OCI-LY1 (cell line): ENCODE data around the gene C4orf46.

Source experiments
- H2AFZ ChIP-seq: fragments of 200-600 bp; sonication (generic), shearing (Covaris generic); 2 replicates; pipeline ENCODE4 v1.6.0; 2014; ENCODE audit warnings: antibody characterized with exemption, mild to moderate bottlenecking, low read length
- H3F3A ChIP-seq: fragments of 200-600 bp; sonication (generic), shearing (Covaris generic); 2 replicates; pipeline ENCODE4 v1.6.0; 2014; ENCODE audit warnings: mild to moderate bottlenecking, antibody characterized with exemption, low read length, moderate library complexity; ENCODE audit not compliant: insufficient read depth
- H3K27ac ChIP-seq: fragments of 200-600 bp; sonication (generic); 2 replicates; pipeline ENCODE4 v1.5.1; 2014; ENCODE audit warnings: low read length, mixed run types, mild to moderate bottlenecking, low read depth; ENCODE audit not compliant: poor library complexity, severe bottlenecking
- H3K27me3 ChIP-seq: fragments of 200-600 bp; sonication (generic); 2 replicates; pipeline ENCODE4 v1.6.0; 2014; ENCODE audit warnings: antibody characterized with exemption, mild to moderate bottlenecking, low read length, moderate library complexity; ENCODE audit not compliant: insufficient read depth
- H3K36me3 ChIP-seq: fragments of 200-600 bp; sonication (generic); 2 replicates; pipeline ENCODE4 v1.6.1; 2014; ENCODE audit warnings: mild to moderate bottlenecking, antibody characterized with exemption, low read length, moderate library complexity, mixed read lengths; ENCODE audit not compliant: insufficient read depth
- H3K4me1 ChIP-seq: fragments of 200-600 bp; sonication (generic); 2 replicates; pipeline ENCODE4 v1.5.1; 2014; ENCODE audit warnings: mild to moderate bottlenecking, low read length, moderate library complexity; ENCODE audit not compliant: insufficient read depth, severe bottlenecking
- H3K4me2 ChIP-seq: fragments of 200-600 bp; sonication (generic), shearing (Covaris generic); 2 replicates; pipeline ENCODE4 v1.6.1; 2014; ENCODE audit warnings: low read length
- H3K4me3 ChIP-seq: fragments of 200-600 bp; sonication (generic); 2 replicates; pipeline ENCODE4 v1.5.1; 2014; ENCODE audit warnings: low read length, low read depth, mild to moderate bottlenecking, mixed read lengths; ENCODE audit not compliant: poor library complexity, severe bottlenecking
- H3K79me2 ChIP-seq: fragments of 200-600 bp; shearing (Covaris generic); 2 replicates; pipeline ENCODE4 v1.6.1; 2016; ENCODE audit warnings: mixed run types, low read length, mixed read lengths; ENCODE audit not compliant: insufficient read depth
- H3K9ac ChIP-seq: fragments of 200-600 bp; sonication (generic), shearing (Covaris generic); 2 replicates; pipeline ENCODE4 v1.6.1; 2014; ENCODE audit warnings: mild to moderate bottlenecking, low read length, mixed read lengths
- H3K9me2 ChIP-seq: fragments of 200-600 bp; sonication (generic), shearing (Covaris generic); 2 replicates; pipeline ENCODE4 v1.6.1; 2014; ENCODE audit warnings: low read depth, mild to moderate bottlenecking, low read length, mixed read lengths
- H3K9me3 ChIP-seq: fragments of 200-600 bp; shearing (Covaris generic); 2 replicates; pipeline ENCODE4 v1.6.1; 2014; ENCODE audit warnings: low read length, mixed read lengths
- H4K20me1 ChIP-seq: fragments of 200-600 bp; sonication (generic), shearing (Covaris generic); 2 replicates; pipeline ENCODE4 v1.6.0; 2016; ENCODE audit warnings: mild to moderate bottlenecking, low read length; ENCODE audit not compliant: insufficient read depth
- EZH2 ChIP-seq: fragments of 200-600 bp; sonication (generic), shearing (Covaris generic); IDR thresholded peaks from 2 replicates; pipeline ENCODE4 v1.8.0; 2017; ENCODE audit warnings: borderline replicate concordance, mixed run types, mild to moderate bottlenecking, antibody characterized with exemption, low read length, moderate library complexity, mixed read lengths
- TF ChIP-seq, protein P1 (sequence below): fragments of 200-600 bp; sonication (generic), shearing (Covaris generic); IDR thresholded peaks from 2 replicates; pipeline ENCODE4 v1.5.1; 2017; ENCODE audit warnings: mild to moderate bottlenecking, antibody characterized with exemption, low read length, moderate library complexity, mixed read lengths

C4orf46 gene

DNA sequence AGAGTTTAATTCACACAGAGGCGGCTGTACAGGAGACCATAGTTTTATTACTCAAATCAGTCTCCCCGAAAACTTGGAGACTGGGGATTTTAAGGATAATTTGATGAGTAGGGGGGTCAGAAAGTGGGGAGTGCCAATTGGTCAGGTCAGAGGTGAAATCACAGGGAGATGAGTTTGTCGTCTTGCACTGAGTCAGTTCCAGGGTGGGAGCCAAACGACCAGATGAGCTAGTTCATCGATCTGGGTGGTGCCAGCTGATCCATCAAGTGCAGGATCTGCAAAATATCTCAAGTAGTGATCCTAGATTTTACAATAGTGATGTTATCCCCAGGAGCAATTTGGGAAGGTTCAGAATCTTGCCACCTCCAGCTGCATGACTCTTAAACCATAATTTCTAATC, 4.4 kb upstream of the C4orf46 start:
- TF ChIP-seq, protein P1, sequence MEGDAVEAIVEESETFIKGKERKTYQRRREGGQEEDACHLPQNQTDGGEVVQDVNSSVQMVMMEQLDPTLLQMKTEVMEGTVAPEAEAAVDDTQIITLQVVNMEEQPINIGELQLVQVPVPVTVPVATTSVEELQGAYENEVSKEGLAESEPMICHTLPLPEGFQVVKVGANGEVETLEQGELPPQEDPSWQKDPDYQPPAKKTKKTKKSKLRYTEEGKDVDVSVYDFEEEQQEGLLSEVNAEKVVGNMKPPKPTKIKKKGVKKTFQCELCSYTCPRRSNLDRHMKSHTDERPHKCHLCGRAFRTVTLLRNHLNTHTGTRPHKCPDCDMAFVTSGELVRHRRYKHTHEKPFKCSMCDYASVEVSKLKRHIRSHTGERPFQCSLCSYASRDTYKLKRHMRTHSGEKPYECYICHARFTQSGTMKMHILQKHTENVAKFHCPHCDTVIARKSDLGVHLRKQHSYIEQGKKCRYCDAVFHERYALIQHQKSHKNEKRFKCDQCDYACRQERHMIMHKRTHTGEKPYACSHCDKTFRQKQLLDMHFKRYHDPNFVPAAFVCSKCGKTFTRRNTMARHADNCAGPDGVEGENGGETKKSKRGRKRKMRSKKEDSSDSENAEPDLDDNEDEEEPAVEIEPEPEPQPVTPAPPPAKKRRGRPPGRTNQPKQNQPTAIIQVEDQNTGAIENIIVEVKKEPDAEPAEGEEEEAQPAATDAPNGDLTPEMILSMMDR: no peak
- TF ChIP-seq EZH2: no peak
- H3K4me1 ChIP-seq: peaks cover 13% of the 10 kb centered on the region
- H3K36me3 ChIP-seq: no peaks in the 10 kb centered on the region
- H3K4me3 ChIP-seq: no peak overlapping the region
- no peaks in the 10 kb centered on the region for H3K27me3 ChIP-seq
- H3F3A ChIP-seq: no peaks in the 10 kb centered on the region
- no peaks in the 10 kb centered on the region for H3K9me3 ChIP-seq
- H3K9me2 ChIP-seq: no peaks in the 10 kb centered on the region
- no peaks in the 10 kb centered on the region for H4K20me1 ChIP-seq
- H3K79me2 ChIP-seq: no peaks in the 10 kb centered on the region
- no peak overlapping the region for H3K4me2 ChIP-seq
- no peak overlapping the region for H2AFZ ChIP-seq
- H3K9ac ChIP-seq: no peak overlapping the region
- no peak overlapping the region for H3K27ac ChIP-seq

DNA sequence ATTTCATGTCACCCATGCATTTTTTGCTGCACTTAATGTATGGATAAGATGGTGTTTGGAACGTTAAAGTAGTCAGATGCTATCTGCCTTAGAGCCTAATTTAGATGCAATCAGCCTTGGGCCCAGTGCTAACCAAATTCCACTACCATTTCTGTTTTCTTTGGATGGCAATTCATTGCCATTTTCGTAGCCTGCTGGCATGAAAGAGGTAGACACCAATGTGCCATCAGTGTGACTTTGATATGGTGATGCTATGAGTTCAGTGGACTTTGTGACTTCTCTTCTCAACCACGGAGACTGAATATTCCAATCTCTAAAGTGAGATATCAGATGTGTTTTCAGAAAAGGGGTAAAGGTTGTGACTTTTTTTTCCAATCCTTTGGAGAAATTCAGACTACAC, 1.9 kb upstream of the C4orf46 start:
- Histone ChIP-seq H2AFZ (no peak overlapping the region), H3K4me2 (no peak overlapping the region), H3K4me3 (no peak overlapping the region), H4K20me1 (no peaks in the 10 kb centered on the region), H3F3A (no peaks in the 10 kb centered on the region), H3K9ac (no peak overlapping the region), H3K4me1 (peaks cover 23% of the 10 kb centered on the region), H3K9me2 (no peaks in the 10 kb centered on the region), H3K27me3 (no peaks in the 10 kb centered on the region), H3K79me2 (peaks cover 10% of the 10 kb centered on the region), H3K36me3 (no peaks in the 10 kb centered on the region), H3K27ac (no peak overlapping the region), H3K9me3 (no peaks in the 10 kb centered on the region)
- TF ChIP-seq, protein P1: no peak
- TF ChIP-seq EZH2: no peak

DNA sequence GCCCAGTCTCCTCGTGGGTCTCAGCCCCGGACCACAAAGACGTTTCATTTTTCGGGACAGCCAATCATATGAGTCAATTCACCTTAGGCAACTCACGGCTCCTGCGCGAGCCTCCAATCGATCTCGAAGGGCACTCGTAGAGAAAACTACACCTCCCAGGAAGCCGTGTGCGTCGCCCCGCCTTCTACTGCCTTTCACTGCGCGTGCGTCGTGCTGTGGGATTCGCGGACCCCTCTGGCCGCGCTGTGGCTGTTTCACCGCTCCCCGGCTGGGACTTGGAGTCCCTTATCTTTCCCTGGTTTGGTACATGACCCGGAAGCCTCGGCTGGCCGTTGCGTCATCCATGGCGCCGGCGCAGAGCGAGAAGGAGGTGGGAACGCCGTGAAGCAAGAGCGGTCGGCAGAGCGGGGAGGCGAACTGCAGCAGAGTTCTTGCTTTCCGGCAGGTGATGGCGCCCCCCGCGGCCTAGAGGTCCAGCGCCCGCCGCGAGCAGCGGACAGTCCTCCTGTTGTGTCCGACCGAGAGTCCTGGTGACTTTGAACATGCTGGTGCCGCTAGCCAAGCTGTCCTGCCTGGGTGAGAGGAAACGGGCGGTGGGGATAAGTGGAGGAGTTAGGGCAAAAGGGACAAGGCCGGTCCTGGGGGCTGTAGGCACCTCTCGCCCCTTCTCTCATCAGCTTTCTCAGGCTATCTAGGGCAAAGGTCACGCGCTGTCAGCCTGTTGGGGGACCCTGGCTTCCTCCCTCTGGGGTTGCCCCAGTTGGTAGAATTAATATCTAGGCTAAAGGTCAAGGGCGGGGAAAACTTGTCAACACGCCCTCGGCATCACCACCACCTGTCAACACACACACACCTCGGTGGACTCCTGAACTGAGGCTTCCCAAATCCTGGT, 474 bp upstream of the C4orf46 start, which contains the start of gene ETFDH:
Gene ETFDH (plus strand): TSS at position 382 of the 892 bp plus-strand sequence. CDS start 161 bp downstream, at position 543.
- peaks cover 16% of the 10 kb centered on the region for H3K79me2 ChIP-seq
- no peaks in the 10 kb centered on the region for H3F3A ChIP-seq
- H3K4me1 ChIP-seq: peaks cover 23% of the 10 kb centered on the region
- peak within 1 kb of the TSS; percentile 87 for H3K4me3 ChIP-seq
- no peaks in the 10 kb centered on the region for H3K27me3 ChIP-seq
- H3K9me2 ChIP-seq: no peaks in the 10 kb centered on the region
- H3K36me3 ChIP-seq: no peaks in the 10 kb centered on the region
- H4K20me1 ChIP-seq: no peaks in the 10 kb centered on the region
- peak within 1 kb of the TSS; percentile 86 for H3K9ac ChIP-seq
- no peaks in the 10 kb centered on the region for H3K9me3 ChIP-seq
- no peak within 1 kb of the TSS for H2AFZ ChIP-seq
- peak within 1 kb of the TSS; percentile 72 for H3K27ac ChIP-seq
- H3K4me2 ChIP-seq: peak within 1 kb of the TSS; percentile 86
- TF ChIP-seq, protein P1: peak; percentile 85
- TF ChIP-seq EZH2: no peak
